Right lung (tissue), 5 donors: ENCODE data around the gene PAPLN. TPM values are rescaled to one million over a fixed set of nuclear protein-coding genes. Genes with fewer than 3 reads are reported as not detected.

Experiments
- DNase-seq, 2 donors: peaks; one replicate each; pipeline ENCODE4 v3.0.0-alpha.2; 2013
- polyA plus RNA-seq, 5 donors: library from polyadenylated mRNA; unstranded; fragments of 120-200 nt; gene quantifications; one replicate each; pipeline versions ENCODE4 v1.2.1 to v1.2.3, GENCODE V29; 2013; ENCODE audit warnings: inconsistent platforms in 1 of 5, low replicate concordance in 1 of 5; ENCODE audit not compliant: insufficient read length in 5 of 5, insufficient read depth in 1 of 5

PAPLN gene
- polyA plus RNA-seq, 5 donors, result 7.6 to 15.9 (median 10.2) TPM

DNA sequence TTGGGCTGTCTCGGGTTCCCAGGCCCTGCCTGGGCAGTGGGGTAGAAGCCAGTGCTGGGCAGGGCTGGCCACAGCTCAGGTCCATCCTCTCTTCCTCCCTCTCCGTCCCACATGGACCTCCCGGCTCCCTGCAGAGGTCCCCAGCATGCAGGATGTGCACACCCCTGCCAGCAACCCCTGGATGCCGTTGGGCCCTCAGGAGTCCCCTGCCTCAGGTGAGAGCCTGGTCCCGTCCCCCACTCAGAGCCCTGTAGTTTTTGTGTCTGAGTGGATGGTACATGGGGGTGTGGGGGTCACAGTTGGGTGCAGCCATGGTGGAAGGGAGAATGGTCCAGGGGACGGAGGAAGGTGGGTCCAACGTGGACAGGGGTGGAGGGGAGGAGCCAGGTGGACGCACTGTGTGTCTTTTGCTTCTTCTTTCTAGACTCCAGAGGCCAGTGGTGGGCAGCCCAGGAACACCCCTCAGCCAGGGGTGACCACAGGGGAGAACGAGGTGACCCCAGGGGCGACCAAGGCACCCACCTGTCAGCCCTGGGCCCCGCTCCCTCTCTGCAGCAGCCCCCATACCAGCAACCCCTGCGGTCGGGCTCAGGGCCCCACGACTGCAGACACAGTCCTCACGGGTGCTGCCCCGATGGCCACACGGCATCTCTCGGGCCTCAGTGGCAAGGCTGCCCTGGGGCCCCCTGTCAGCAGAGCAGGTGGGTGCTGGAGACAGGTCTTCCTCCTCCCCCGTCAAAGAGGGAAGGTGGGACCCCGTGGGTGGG lies 21.7 kb downstream of the PAPLN start:
- DNase-seq, result no peak

GRCh38 chr14:73259837-73260236 lies 22.5 kb downstream of the PAPLN start:
- DNase-seq, result no peak

DNA sequence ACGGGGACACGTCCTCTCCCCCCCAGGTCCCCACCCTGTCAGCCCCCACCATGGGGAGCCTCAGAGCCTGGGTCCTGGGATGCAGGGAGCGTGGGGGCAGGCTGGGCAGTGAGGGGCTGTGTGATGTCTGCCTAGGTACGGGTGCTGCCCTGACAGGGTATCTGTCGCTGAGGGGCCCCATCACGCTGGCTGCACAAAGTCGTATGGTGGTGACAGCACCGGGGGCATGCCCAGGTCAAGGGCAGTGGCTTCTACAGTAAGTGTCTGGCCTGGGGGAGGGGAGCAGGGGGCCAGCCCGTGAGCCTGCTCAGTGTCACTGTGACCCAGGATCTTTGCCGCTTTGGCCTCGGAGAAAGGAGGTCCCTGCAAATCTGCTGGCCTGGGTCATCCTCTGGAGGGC lies 23.3 kb downstream of the PAPLN start:
- DNase-seq, result no peak

DNA sequence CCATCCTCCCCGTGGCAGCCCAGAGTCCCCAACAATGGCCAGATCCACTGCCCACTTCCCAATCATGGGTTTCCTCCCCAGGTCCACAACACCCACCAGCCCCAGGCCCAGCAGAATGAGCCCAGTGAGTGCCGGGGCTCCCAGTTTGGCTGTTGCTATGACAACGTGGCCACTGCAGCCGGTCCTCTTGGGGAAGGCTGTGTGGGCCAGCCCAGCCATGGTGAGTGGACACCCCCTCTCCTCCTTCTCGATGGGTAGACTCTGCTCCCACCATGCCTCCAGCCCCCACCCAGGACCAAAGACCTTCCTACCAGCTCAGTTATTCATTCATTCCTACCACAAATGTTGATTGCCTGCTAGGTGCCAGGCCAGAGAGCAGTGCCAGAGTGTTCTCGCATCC lies 23.8 kb downstream of the PAPLN start:
- no peak for DNase-seq

DNA sequence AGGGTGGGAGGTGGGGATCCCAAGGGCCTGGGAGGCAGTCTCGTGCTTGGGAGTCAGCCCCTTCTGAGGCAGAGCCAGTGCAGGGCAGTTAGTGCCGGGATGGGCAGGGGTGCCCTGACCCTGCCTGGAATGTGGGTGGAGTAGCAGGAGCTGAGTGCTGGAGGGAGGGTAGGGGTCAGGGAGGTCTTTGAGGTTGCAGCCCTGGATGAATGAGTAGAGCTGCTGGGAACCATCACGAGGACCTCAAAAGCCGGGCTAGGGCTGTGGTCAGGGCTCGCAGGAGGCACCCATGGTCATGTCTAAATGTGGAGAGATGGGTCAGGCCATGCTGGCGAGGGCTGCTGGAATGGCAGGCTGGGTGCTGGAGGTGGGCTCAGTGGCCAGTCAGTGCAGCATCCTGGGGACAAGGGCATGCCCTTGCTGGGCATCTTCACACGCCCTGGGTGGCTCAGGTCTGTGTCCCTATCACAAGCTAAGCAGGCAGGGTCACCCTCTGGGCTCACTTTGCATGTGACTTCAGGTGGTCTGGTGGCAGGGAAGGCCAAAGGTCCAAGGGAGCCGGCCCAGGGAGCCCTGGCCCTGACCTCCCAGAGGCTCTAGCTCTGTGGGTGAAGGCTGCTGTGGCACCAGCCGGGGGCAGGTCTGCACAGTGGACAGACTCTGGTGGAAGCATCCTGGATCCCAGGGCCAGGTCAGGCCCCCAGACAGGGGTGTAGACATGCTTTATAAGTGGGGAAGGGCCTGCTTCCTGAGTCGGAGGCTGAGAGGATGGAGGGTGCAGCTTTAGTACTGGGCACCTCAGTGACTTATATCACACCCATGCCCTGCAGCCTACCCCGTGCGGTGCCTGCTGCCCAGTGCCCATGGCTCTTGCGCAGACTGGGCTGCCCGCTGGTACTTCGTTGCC lies 24.5 kb downstream of the PAPLN start:
- DNase-seq, result no peak

GRCh38 chr14:73262427-73263183 lies 25.3 kb downstream of the PAPLN start:
- DNase-seq, result no peak

DNA sequence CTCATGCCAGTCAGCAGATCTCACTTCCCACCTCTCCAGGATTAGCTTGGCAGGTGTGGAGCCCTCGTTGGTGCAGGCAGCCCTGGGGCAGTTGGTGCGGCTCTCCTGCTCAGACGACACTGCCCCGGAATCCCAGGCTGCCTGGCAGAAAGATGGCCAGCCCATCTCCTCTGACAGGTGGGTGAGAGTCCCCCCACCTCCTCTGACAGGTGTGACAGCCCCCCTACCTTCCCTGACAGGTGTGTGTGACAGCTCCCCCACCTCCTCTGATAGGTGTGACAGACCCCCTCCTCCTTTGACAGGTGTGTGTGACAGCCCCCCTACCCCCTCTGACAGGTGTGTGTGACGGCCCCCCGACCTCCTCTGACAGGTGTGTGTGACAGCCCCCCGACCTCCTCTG lies 26.3 kb downstream of the PAPLN start:
- no peak for DNase-seq

DNA sequence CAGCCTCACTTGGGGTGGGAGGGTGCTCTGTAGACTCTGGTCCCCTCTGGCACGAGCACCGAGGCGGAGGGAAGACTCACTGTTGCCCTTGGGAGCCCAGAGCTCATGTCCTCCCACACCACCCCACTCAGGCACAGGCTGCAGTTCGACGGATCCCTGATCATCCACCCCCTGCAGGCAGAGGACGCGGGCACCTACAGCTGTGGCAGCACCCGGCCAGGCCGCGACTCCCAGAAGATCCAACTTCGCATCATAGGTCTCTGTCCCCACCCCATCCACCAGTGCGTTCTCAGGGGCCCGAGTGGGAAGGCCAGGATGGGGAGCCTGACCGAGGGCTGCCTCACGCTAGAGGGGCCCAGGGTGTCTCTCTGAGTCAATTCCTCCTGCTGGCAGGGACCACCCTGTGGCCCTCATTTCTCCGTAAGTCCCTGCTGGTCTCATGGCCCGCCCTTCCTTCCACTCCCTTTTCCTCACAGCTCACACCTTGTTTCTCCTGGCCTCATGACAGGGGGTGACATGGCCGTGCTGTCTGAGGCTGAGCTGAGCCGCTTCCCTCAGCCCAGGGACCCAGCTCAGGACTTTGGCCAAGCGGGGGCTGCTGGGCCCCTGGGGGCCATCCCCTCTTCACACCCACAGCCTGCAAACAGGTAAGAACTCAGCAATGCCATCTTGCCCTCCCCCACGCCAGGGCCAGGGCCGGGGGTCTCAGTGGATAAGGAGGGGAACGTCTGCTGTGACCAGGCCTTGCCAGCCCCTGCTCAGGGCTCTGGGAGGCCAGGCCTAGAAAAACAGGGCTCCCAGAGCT lies 27.0 kb downstream of the PAPLN start:
- no peak for DNase-seq

DNA sequence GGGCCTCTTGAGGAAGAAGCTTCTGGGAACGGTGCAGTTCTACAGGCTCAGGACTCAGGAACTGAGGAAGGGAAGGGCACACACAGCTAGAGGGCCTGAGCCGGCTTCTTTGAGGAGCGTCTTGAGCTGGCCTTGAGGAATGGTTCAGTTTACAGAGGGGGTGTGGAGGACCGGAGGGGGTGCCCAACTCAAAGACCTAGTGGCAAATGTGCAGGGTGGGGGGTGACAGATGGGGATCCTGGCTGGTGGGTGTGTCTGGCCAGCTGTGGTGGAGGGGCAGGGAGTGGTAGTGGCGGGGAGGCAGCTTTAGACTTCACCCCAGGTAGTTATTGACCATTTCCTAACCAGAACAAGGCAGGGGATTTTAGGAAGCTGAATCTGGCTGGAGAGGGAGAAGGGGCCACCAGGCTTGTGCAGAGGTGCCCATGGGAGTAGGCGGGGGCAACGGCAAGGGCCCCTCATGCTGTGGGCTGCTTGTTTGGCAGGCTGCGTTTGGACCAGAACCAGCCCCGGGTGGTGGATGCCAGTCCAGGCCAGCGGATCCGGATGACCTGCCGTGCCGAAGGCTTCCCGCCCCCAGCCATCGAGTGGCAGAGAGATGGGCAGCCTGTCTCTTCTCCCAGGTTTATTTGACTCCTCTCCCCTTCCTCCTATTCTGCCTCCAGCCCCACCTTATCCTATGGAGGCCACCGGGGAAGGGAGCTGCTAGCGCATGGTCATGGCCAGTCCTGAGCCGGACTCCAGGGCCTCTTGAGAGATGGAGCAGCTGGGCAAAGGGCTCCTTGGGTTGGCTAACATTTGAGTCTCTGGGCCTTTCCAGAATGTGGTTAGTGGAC lies 27.8 kb downstream of the PAPLN start:
- DNase-seq, result no peak

GRCh38 chr14:73265721-73266046 lies 28.4 kb downstream of the PAPLN start:
- no peak for DNase-seq

DNA sequence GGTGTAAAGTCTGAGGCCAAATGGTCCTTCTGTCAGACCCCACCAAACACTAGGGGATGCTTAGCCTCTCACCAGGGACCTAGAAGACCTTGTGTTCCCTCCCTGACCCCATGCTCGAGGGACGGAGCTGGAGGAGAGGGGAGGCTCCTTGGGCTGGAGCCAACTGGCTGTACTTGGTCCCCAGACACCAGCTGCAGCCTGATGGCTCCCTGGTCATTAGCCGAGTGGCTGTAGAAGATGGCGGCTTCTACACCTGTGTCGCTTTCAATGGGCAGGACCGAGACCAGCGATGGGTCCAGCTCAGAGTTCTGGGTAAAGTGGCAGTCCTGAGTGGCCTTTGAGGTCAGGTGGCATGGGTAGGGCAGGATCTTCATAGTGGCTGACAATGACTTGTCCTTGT lies 29.0 kb downstream of the PAPLN start:
- DNase-seq, result no peak

- DNase-seq, result no peak
Measured at GRCh38 chr14:73267474-73267873, 30.2 kb downstream of the PAPLN start.

DNA sequence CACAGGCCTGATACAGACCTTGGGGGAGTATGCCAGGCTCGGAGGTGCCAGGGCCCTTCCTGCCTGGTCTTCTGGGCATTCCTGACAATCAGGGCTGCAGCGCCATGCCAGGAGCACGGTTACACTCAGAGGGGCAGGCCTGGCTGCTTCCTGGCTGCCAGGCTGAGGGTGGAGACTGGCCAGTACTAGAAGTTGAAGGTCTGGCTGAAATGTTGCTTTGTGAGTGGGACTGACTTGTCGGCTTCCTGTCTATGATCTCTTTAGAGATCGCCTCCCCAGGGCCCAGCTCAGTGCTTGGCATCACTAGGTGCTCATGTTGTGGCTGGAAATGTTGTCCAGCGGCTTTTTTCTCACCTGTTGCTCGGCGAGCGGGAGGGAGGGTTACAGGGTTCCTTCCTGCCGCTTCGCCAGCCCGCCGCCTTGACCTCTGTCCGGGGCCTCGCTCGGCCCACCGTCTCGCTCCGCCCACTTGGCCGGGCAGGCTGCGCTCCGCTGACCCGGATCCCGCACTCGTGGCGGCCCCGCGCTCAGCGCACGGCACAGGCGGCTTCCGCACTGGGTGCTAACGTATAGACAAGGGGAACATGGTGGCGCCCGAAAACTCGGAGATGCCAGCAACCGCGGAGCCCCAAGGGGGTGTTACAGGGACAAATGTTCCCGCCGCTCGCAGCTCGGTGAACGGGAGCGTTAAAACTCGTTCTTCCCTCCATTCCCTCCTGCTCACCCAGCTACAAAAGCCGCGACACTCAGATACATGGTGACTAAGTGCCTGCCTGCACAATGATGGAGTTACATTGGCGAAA lies 32.6 kb downstream of the PAPLN start:
- DNase-seq, result peak; percentile 21 to 24

DNA sequence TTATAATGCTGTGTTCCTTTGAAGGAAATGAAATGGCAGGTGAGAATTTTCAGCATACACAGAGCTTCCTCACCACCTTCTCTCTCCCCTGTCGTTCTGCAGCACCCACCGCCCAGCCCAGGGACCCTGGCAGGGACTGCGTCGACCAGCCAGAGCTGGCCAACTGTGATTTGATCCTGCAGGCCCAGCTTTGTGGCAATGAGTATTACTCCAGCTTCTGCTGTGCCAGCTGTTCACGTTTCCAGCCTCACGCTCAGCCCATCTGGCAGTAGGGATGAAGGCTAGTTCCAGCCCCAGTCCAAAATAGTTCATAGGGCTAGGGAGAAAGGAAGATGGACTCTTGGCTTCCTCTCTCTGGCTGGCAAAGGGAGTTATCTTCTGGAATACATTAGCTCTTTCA lies 35.1 kb downstream of the PAPLN start:
- no peak for DNase-seq

DNA sequence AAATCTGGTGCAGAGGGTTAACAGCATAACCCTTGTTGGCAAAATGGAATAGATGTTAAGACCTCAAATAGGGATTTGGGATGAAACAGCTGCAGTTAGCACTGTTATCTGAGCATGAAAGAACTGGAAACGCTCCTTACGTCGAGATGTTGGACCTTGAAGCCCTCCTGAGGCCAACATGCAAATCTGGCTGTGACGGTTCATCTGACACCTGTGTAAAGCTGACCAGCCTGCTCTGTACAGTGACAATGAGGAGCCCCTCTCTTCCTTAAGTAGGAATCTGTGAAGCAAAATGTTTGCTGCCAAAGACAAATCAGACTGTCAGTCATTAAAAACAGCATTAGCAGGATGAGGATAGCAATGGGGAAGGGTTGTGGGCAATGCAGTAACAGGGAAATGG lies 36.5 kb downstream of the PAPLN start:
- DNase-seq, result no peak

DNA sequence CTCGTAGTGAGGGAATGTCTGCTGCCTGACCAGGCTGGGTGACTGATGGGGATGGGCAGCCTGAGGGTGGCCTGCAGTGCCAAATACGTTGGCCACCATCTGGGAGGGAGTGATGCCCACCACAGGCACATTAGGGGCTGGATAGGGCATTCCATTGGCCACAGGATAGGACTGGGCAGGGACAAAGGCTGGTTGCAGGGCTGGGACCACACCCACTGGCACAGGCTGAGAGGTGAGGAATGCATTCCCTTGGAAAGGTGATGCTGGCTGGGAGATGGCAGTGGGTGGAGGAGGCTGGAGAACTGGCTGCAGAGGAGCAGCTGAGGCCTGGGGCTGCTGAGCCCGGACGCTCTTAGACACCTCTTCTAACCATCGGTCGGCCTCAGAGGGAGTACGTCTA lies 39.5 kb downstream of the PAPLN start:
- DNase-seq, result no peak

GRCh38 chr14:73277376-73277775 lies 40.1 kb downstream of the PAPLN start:
- DNase-seq, result no peak

DNA sequence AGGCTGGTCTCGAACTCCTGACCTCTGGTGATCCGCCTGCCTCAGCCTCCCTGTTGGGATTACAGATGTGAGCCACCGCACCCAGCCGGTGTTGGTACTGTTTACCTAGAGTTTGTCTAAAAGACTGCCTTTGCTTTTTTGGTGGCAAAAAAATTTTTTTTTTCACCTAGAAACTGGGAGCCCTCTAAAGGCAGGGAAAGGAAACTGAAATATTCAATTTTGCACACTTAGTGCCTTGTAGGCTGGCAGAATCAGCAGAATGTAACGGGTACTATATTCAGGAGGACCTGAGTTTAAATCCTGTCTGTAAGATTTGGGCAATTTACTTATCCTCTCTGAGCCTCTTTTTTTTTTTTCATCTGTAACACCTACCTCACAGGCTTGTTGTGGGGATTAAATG lies 43.6 kb downstream of the PAPLN start:
- DNase-seq, result no peak

- DNase-seq, result peak in 1 of 2 donors; percentile 6
Measured at GRCh38 chr14:73283608-73284379, 46.5 kb downstream of the PAPLN start.
